GM12864 (cell line): ENCODE results near the gene HTR3D.
"Not testable (repeated sequence)": the region's sequence is repeated elsewhere in the genome, so short reads cannot be mapped to it uniquely, and the experiment has no call there.

Experiments used
- DNase-seq: peaks from one replicate; pipeline ENCODE4 v3.0.0-alpha.2; 2011; ENCODE audit warnings: low read depth
- H3K4me3 ChIP-seq: 2 replicates; pipeline ENCODE4 v1.5.1; 2011; ENCODE audit warnings: mild to moderate bottlenecking, low read depth, low read length, control low read depth
- TF ChIP-seq, protein P1 (sequence below): IDR thresholded peaks from 2 replicates; pipeline ENCODE4 v1.5.1; 2011; ENCODE audit warnings: low read depth, mild to moderate bottlenecking, moderate library complexity, low read length, control low read depth, inconsistent platforms; ENCODE audit errors: missing control alignments

The HTR3D gene

DNA sequence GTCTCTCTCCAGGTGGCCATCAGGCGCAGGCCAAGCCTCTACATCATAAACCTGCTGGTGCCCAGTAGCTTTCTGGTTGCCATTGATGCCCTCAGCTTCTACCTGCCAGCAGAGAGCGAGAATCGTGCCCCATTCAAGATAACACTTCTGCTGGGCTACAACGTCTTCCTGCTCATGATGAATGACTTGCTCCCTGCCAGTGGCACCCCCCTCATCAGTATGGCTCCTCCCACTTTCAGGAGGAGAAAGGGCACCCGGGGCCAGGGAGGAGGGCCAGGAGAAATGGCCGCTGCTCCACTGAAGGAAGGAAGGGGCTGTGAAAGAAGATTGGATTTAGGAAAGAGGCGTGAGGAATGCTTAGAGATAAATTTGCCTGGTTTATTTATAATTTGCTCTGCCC, 27.9 kb downstream of the HTR3D start:
- H3K4me3 ChIP-seq, result no peak overlapping the region
- DNase-seq, result no peak
- TF ChIP-seq, protein P1, sequence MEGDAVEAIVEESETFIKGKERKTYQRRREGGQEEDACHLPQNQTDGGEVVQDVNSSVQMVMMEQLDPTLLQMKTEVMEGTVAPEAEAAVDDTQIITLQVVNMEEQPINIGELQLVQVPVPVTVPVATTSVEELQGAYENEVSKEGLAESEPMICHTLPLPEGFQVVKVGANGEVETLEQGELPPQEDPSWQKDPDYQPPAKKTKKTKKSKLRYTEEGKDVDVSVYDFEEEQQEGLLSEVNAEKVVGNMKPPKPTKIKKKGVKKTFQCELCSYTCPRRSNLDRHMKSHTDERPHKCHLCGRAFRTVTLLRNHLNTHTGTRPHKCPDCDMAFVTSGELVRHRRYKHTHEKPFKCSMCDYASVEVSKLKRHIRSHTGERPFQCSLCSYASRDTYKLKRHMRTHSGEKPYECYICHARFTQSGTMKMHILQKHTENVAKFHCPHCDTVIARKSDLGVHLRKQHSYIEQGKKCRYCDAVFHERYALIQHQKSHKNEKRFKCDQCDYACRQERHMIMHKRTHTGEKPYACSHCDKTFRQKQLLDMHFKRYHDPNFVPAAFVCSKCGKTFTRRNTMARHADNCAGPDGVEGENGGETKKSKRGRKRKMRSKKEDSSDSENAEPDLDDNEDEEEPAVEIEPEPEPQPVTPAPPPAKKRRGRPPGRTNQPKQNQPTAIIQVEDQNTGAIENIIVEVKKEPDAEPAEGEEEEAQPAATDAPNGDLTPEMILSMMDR, result no peak

DNA sequence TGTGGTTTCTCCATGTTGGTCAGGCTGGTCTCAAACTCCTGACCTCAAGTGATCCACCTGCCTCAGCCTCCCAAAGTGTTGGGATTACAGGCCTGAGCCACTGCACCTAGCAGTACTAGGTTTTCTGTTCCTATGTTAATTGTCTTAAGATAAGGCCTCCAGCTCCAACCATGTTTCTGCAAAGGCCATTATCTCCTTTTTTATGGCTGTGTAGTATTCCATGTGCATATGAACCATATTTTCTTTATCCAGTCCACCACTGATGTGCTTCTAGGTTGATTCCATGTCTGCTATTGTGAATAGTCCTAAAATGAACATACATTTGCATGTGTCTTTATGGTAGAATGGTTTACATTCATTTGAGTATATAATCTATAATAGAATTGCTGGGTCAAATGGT, 31.1 kb downstream of the HTR3D start:
- DNase-seq, result no peak
- no peak overlapping the region for H3K4me3 ChIP-seq
- TF ChIP-seq, protein P1, result no peak

DNA sequence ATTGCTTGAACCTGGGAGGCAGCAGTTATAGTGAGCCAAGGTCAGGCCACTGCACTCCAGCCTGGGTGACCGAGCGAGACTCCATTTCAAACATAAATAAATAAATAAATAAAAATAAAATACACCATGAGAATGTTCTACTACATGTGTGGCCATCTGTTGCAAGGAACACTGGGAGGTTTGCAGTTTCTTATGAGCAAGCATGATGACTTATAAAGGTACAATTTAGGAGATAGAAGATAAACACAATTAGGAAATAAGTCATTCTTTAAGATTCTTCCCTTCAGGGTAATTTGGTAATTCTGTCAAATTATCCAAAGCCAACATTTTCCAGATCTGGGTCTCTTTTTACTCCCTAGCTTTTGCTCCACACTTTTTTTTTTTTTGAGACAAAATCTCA, 34.7 kb downstream of the HTR3D start:
- H3K4me3 ChIP-seq, result no peak overlapping the region
- no peak for DNase-seq
- TF ChIP-seq, protein P1, result no peak

DNA sequence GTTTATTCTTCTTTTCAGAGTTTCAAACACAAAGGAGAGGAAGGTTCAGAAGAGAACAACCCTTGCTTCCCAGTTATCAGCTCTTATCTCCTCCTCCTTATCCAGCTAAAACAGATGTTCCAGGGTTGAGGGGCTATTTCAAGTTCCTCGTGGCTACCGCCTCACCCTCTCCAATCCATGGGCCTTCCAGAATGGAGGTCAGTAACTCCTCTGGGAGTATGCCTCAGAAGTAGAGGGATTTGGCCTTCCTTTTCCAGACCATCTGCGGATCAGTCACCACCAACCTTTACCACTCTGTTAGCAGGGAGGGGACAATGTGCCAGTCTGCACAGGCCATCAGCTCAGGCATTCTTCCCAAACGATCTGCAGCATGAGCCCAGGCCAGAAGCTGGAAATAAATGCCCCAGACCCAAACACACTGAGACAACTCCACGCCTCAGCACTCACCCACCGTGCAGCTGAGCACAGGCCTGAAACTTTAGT, 36.1 kb downstream of the HTR3D start:
- DNase-seq, result no peak
- TF ChIP-seq, protein P1, result no peak
- H3K4me3 ChIP-seq, result no peak overlapping the region

DNA sequence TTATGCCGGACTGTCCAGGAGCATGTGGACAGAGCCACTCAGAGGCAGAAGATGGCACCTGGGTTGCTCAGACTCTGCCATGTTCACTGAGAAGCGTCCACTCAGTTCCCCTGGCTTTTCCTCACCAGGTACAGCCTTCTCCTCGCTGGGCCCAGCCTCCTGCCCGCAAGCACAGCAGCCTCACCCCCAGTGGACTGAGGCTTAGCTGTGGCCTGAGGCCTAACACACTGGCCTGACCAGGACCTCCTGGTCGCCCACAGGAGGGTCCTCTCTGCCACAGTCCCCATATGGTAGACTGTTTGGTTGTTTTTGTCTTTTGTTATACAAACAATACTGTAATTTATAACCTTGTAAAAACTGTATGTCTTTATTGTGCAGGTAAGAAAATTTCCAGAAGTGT, 36.8 kb downstream of the HTR3D start:
- H3K4me3 ChIP-seq, result no peak overlapping the region
- TF ChIP-seq, protein P1, result no peak
- DNase-seq, result no peak

DNA sequence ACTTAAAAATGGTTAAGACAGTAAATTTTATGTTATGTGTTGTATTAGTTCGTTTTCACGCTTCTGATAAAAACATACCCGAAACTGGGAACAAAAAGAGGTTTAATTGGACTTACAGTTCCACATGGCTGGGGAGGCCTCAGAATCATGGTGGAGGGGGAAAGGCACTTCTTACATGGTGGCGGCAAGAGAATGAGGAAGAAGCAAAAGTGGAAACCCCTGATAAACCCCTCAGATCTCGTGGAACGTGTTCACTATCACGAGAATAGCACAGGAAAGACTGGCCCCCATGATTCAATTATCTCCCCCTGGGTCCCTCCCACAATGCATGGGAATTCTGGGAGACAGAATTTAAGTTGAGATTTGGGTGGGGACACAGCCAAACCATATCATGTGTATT, 39.6 kb downstream of the HTR3D start:
- not testable (repeated sequence) for H3K4me3 ChIP-seq, DNase-seq

DNA sequence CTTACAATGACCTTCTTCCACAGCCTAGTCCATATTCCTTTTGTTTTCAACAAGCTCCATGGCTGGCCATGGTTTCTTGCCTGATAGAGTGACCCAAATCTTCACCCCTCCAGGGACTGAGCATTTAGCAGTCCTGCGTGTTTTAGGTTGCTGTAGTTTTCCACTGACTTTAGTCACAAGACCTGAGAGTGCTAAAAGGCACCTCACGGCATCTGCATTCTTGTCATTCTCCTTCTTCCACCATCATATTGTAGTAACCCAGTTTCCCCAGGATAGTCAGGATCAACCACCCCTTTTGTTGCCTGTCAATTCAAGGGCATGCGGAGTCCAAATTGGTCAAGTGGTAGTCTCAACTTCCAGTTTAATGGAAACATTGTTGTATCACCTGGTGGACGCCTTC, 42.1 kb downstream of the HTR3D start:
- no peak overlapping the region for H3K4me3 ChIP-seq
- DNase-seq, result no peak
- TF ChIP-seq, protein P1, result no peak

DNA sequence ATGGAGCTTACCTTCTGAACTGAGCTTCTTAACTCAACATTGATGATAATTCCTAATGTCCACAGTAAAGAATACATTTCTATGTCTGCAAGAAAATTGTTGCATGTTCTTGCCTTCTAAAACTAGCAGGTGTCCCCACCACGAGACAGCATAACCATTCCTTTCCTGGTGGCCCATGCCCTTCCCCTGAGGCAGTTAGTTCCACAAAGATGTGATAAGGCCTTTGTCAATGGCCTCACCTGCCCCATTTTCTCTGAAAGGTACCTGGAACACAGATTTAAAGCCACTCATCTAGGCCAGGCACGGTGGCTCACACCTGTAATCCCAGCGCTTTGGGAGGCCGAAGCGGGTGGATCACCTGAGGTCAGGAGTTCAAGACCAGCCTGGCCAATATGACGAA, 44.4 kb downstream of the HTR3D start:
- TF ChIP-seq, protein P1, result no peak
- H3K4me3 ChIP-seq, result no peak overlapping the region
- DNase-seq, result no peak
